HG02938 (cell line): ENCODE data around the gene TRPC3.
A peak's percentile ranks its signal among the peaks of the same experiment; 100 is the strongest.
"Not testable (repeated sequence)": the region's sequence is repeated elsewhere in the genome, so short reads cannot be mapped to it uniquely, and the experiment has no call there.

Source experiments
- ATAC-seq: cut with Tn5 transposase; IDR thresholded peaks from one replicate; pipeline ENCODE4 v1.9.1; 2021; ENCODE audit warnings: mild to moderate bottlenecking, moderate library complexity; ENCODE audit not compliant: unreplicated experiment

The TRPC3 gene

DNA sequence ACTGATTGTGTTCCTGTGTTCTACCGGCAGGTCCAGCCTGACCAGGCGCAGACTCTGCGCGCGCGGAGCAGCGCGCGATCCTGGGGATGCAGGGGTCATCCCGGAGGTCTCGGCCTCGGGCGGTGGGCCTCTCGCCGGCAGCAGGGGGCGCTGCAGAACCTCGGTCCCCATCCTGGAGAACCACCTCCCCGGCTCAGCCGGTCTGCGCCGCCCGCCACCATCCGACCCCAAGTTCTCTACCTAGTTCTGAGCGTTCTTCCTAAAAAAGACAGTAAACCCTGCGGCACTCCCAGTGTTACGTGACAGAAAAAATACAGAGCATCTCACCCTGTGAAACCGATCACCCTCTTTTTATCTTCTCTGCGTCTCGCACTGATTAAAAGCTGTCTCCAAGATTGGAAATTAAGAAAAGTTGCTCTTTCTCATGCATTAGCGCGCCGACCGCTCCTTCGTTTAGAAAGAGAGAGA lies 1.6 kb downstream of the TRPC3 start:
- ATAC-seq = peak; percentile 74

GRCh38 chr4:121946644-121947043 lies 5.2 kb downstream of the TRPC3 start:
- ATAC-seq = no peak

DNA sequence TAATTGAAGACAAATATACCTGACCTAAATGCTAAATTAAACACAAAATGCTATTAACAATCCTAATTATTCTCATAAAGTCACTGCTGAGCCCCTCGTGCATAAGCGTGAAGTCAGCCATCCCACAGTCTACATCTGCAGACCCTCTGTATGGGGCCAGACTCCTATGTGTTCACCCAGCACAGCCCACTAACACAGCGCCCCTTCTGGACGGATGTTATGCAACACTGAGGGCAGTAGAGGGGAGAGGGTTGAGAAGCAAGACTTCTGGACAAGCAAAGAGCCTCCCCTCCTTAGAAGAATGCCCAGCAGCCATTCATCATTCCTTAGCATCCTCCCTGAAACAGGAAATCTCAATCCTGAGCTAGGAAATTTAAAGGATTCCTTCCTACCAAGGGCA lies 7.9 kb downstream of the TRPC3 start:
- ATAC-seq = peak; percentile 84

- ATAC-seq = no peak
Observed at GRCh38 chr4:121939690-121940089, 12.2 kb downstream of the TRPC3 start.

GRCh38 chr4:121938282-121939092 lies 13.4 kb downstream of the TRPC3 start:
- ATAC-seq = no peak

DNA sequence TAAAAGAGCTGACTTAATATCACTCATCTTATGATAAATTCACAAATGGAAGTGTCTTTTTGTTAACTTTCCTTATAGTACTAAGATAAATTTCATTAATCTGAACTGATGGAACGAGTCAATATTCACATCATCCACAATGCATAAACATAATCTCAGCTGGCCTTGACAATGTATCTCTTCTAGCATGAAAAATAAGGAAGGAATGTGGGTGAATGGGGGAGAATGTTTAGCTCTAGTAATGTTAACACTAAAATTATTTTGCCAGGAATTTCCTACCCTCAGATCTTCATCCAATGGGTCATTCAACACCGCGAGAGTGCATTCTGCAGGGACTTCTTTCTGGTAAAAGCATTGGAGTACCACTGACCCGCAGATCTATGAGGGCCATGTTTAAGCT lies 15.8 kb downstream of the TRPC3 start:
- no peak for ATAC-seq

DNA sequence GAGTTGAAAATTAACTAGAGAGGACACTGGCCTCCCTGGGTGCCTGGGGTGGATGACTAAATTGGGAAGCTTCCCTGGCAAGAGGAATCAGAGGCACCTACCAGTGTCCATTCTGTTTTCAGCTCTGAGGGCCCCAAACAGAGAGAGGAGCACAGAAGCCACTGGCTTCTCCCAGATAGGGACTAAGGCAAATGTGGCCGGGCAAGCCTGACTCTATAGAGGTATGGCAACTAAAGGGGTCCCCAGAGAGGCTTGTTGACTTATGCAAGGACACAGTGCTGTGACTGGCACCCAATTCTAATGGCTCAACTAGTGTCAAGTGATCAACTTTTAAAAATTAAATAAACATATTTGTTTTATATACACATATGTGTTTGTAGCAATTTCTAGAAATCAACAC lies 17.2 kb downstream of the TRPC3 start:
- no peak for ATAC-seq

- no peak for ATAC-seq
Observed at GRCh38 chr4:121932212-121932974, 19.5 kb downstream of the TRPC3 start.

DNA sequence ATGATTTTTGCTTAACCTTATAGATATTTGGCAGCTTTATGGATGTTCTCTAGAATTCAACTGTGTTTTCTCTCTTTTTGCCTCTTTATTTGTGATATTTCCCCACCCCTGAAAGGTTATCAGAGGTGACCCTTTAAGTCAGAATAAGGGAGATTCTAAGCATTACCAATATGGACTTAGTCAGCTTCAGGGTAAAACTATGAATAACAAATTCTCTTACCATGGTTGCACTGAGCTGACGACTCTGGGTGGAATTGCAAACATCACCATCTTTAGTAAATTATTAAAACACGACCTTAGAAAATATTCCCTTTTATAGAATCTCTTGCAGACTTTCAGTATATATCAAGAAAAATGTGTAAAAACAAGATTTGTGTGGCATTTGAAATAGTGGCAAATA lies 21.6 kb downstream of the TRPC3 start:
- ATAC-seq = no peak

DNA sequence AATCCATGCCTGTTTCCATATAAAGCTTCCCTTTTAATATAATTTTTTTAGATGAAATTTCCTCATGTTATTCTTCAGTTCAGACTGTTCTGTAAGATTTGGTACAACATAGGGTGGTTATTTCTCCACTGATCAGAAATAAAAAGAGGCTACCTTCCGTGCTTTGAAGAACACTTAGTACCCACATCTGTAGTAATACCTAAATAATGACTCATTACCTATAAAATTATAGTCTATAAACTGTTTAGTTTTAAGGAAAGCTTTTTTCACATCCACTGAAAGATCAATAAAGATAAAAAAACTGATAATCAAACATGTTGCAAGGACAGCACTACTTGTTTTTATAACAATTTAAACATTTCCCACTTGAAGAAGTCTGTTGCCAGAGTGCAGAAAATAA lies 23.9 kb downstream of the TRPC3 start:
- ATAC-seq = no peak

DNA sequence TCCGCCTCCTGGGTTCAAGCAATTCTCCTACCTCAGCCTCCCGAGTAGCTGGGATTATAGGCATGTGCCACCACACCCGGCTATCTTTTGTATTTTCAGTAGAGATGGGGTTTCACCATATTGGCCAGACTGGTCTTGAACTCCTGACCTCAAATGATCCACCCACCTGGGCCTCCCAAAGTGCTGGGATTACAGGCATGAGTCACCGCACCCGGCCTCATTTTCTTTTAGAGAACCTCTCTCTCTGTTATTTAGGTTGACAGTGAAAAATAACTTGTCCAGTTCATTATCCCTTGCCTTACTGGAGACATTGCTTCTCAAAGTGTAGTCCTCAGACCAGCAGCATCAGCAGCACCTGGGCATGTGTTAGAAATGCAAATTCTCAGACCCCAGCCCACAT lies 25.4 kb downstream of the TRPC3 start:
- not testable (repeated sequence) for ATAC-seq

DNA sequence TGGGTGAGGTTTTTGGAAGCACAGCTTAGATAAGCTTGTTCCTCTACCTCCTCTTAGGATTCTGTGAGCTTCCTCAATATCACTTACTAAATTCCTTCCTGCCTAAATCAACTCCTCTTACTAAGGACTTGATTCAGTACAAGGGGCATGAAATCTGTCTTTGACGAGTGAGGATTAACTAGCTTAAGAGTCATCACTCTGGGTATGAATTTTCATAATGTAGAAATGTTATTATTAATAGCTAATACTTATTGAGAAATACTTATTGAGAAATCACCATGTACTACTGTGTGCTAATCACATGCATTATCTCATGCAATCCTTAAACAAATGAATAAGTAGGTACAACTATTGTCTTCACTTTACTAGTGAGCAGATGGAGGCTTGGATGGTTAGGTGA lies 28.6 kb downstream of the TRPC3 start:
- no peak for ATAC-seq

DNA sequence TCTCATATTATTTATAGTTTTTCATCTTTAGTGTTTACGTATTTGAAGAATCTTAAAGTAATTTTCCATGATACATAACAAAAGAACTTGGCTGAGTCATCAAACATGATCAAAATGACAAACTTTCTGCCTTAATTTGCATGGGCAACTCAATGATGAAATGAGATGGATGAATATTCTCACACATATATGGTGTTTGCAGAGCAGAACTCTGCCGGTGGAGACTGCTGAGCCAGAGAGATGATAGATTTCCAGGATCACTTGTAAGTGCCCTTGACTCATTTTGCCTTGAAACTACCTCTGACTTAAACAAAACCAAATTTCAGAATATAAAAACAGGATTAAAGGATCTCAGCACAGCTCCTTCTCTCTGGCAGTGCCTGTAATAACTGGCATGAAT lies 38.2 kb downstream of the TRPC3 start:
- no peak for ATAC-seq

GRCh38 chr4:121908346-121908745 lies 43.5 kb downstream of the TRPC3 start:
- ATAC-seq = no peak

DNA sequence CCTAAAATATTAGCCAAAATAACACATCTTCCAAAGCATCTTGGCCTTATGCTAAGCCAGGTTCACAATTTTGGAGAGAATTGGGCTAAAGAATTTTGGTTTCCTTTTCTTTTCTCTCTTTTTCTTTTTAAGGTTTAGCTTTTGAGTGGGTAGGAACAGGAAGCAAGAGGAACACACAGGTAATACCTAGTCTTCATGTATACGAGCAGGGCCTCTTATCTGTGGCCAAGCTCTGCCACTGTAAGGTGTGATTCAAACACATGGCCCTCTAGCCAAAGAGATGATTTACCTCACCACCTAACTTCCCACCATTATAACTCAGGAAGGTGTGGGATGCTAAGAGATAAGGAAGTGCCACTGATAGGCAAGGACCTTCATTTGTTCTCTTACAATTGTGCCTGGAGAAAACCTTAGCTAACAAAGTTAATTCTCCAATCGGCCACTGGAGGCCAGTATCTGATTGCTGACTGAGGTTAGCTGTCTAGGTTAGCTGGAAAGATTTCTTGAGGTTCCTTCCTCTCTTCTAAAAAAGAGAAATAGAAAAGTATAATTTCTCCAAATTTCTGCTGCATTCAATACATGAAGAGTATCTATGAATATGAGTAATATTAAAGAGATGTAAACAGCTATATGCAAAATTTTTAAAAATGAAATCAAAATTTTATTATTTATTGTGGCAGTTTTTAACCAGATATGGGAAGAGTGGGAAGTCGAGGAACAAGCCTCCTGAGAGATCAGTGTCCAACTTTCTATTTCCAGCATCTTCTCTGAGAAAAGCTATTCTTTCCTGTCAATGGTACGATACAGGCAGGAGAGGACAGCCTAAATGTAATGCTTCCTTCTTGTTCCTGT lies 51.5 kb downstream of the TRPC3 start:
- ATAC-seq = peak; percentile 88

GRCh38 chr4:121898150-121898549 lies 53.7 kb downstream of the TRPC3 start:
- ATAC-seq = no peak

- ATAC-seq = no peak
Observed at GRCh38 chr4:121888134-121888533, 63.7 kb downstream of the TRPC3 start.

GRCh38 chr4:121885115-121885514 lies 66.7 kb downstream of the TRPC3 start:
- ATAC-seq = no peak

DNA sequence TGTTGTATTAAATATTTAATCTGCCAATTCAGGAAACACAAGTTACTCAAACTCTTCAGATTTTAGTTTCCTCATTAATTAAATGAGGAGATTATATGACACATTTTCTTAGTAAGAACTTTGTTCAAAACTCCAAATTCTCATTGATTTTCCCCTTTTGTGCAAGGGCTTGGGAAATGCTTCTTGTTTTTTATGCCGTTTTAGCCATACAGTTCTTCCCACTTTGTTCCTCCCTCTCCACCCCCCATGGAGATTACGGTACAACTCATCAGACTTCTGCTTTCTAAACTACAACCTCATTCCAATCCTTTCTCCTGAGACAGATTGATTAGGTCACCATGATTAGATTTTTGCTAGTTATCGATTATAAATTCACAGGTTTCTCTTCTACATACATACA lies 70.7 kb downstream of the TRPC3 start:
- no peak for ATAC-seq

- ATAC-seq = no peak
Observed at GRCh38 chr4:121879135-121879534, 72.7 kb downstream of the TRPC3 start.

GRCh38 chr4:121877041-121877773 lies 74.7 kb downstream of the TRPC3 start:
- no peak for ATAC-seq
